K562 (cell line): ENCODE results near the gene DGUOK. TPM values are rescaled to one million over a fixed set of nuclear protein-coding genes. Genes with fewer than 3 reads are reported as not detected.

ENCODE experiments used
- ARID2 ChIP-seq: fragments of 450-650 bp; IDR thresholded peaks from 2 replicates; pipeline ENCODE4 v1.6.1; 2017; ENCODE audit warnings: antibody characterized with exemption, mild to moderate bottlenecking
- ATF4 ChIP-seq: fragments of 450-650 bp; formaldehyde crosslinking; IDR thresholded peaks from 2 replicates; pipeline ENCODE4 v1.4.0; 2022; ENCODE audit warnings: mild to moderate bottlenecking, moderate library complexity
- BDP1 ChIP-seq: IDR thresholded peaks from 3 replicates; pipeline ENCODE4 v1.6.1; 2011; ENCODE audit not compliant: insufficient read length, insufficient read depth
- BRD9 ChIP-seq: fragments of 450-650 bp; IDR thresholded peaks from 2 replicates; pipeline ENCODE4 v1.6.1; 2018; ENCODE audit warnings: low read depth; ENCODE audit not compliant: partially characterized antibody
- CSDE1 ChIP-seq, 2 experiments: fragments of 450-650 bp; IDR thresholded peaks; 2 replicates each; pipeline ENCODE4 v1.6.1; 2016; ENCODE audit warnings: mild to moderate bottlenecking in 1 of 2
- ETS1 ChIP-seq: conservative IDR thresholded peaks from 2 replicates; pipeline ENCODE4 v1.6.1; 2011; ENCODE audit warnings: low read depth, mild to moderate bottlenecking, low read length; ENCODE audit not compliant: control insufficient read depth
- FOXP4 ChIP-seq: sonication (generic); formaldehyde crosslinking; IDR thresholded peaks from 2 replicates; pipeline ENCODE4 v1.8.0; 2022; ENCODE audit warnings: mild to moderate bottlenecking, missing genetic modification reagents, borderline replicate concordance
- MAFK ChIP-seq: IDR thresholded peaks from 2 replicates; pipeline ENCODE4 v1.6.1; 2011; ENCODE audit warnings: low read length, improper control_type of control experiment
- NCOA4 ChIP-seq: fragments of 450-650 bp; IDR thresholded peaks from 2 replicates; pipeline ENCODE4 v1.6.1; 2018; ENCODE audit warnings: mild to moderate bottlenecking; ENCODE audit not compliant: partially characterized antibody
- NFATC3 ChIP-seq: fragments of 450-650 bp; IDR thresholded peaks from 2 replicates; pipeline ENCODE4 v1.6.1; 2017; ENCODE audit warnings: mild to moderate bottlenecking
- NFE2 ChIP-seq: IDR thresholded peaks from 2 replicates; pipeline ENCODE4 v1.6.1; 2014; ENCODE audit warnings: antibody characterized with exemption, low read depth
- PCBP2 ChIP-seq: fragments of 200-400 bp; formaldehyde crosslinking; IDR thresholded peaks from 2 replicates; pipeline ENCODE4 v1.6.1; 2018; ENCODE audit warnings: low read length, low read depth, mild to moderate bottlenecking, moderate library complexity; ENCODE audit not compliant: poor library complexity, severe bottlenecking
- PTRF ChIP-seq: fragments of 450-650 bp; IDR thresholded peaks from 2 replicates; pipeline ENCODE4 v1.6.1; 2016; ENCODE audit warnings: mild to moderate bottlenecking, missing genetic modification characterization, missing compliant biosample characterization
- SRSF3 ChIP-seq: fragments of 200-400 bp; formaldehyde crosslinking; IDR thresholded peaks from 2 replicates; pipeline ENCODE4 v1.6.1; 2016; ENCODE audit warnings: mild to moderate bottlenecking, low read length, moderate library complexity; ENCODE audit not compliant: insufficient read depth
- STAT5B ChIP-seq: fragments of 250-450 bp; sonication (Bioruptor Pico); IDR thresholded peaks from 2 replicates; pipeline ENCODE4 v1.8.0; 2021; ENCODE audit warnings: mild to moderate bottlenecking, inconsistent platforms
- TCF3 ChIP-seq: sonication (generic); formaldehyde crosslinking; IDR thresholded peaks from 2 replicates; pipeline ENCODE4 v1.4.0; 2020; ENCODE audit warnings: mild to moderate bottlenecking, missing genetic modification reagents
- TEAD4 ChIP-seq, 2 experiments: sonication (generic) in 1 of 2; formaldehyde crosslinking in 1 of 2; IDR thresholded peaks; 2 replicates each; pipeline versions ENCODE4 v1.6.1 to v1.8.0; 2012 to 2022; ENCODE audit warnings: borderline replicate concordance in 1 of 2, inconsistent platforms in 1 of 2, low read length in 1 of 2, mild to moderate bottlenecking in 1 of 2, missing genetic modification reagents in 1 of 2
- ZKSCAN8 ChIP-seq: fragments of 200-800 bp; sonication (Bioruptor generic); IDR thresholded peaks from 2 replicates; pipeline ENCODE4 v1.6.1; 2016; ENCODE audit warnings: missing genetic modification characterization, missing compliant biosample characterization
- ZNF324 ChIP-seq: fragments of 250-450 bp; sonication (Bioruptor Pico); IDR thresholded peaks from 2 replicates; pipeline ENCODE4 v1.4.0; 2020; ENCODE audit warnings: mild to moderate bottlenecking
- polyA plus RNA-seq, 8 experiments: library from polyadenylated mRNA; depleted of rRNA in 4 of 8; stranded (reverse) in 5 of 8; unstranded in 3 of 8; fragments of >200 nt; fragmentation: Nextera tagmentation in 2 of 8; fragmentation: Illumina TruSeq in 1 of 8; extraction: Ambion mirVana in 2 of 8; extraction: Trizol in 1 of 8; gene quantifications; 2 replicates each; pipeline versions ENCODE4 v1.2.1 to v1.2.3, GENCODE V29; 2011 to 2014; ENCODE audit warnings: inconsistent platforms in 1 of 8, missing spikeins in 1 of 8
- total RNA-seq, 7 experiments: library from RNA; depleted of rRNA in 6 of 7; stranded (reverse); fragments of >200 nt in 6 of 7; fragmentation: Illumina TruSeq in 2 of 7; extraction: Trizol in 2 of 7; gene quantifications; 2 replicates each; pipeline versions ENCODE4 v1.2.1 to v1.2.3, GENCODE V29; 2011 to 2021; ENCODE audit warnings: low replicate concordance in 1 of 7
- TF ChIP-seq, protein P1 (sequence below): sonication (generic); formaldehyde crosslinking; IDR thresholded peaks from 2 replicates; pipeline ENCODE4 v1.8.1; 2023; ENCODE audit warnings: missing genetic modification reagents, mild to moderate bottlenecking, borderline replicate concordance

The DGUOK gene
- total and polyA plus RNA-seq, 9 of the 15 experiments (the other 6 are each of a cell fraction or from before 2014, with no cell fraction given): 67.0 to 288 (median 126) TPM

GRCh38 chr2:73970850-73971471, 44.3 kb downstream of the DGUOK start (continued):
- TF ChIP-seq FOXP4: no peak
- TF ChIP-seq NCOA4: no peak
- no peak for TF ChIP-seq NFE2
- no peak for TF ChIP-seq MAFK
- TF ChIP-seq PCBP2: no peak
- TF ChIP-seq ATF4 (CRISPR knock-in tag): no peak
- no peak for TF ChIP-seq ZKSCAN8 (CRISPR knock-in tag)
- no peak for TF ChIP-seq ZNF324
- no peak for TF ChIP-seq PTRF (tag)
- TF ChIP-seq, protein P1, sequence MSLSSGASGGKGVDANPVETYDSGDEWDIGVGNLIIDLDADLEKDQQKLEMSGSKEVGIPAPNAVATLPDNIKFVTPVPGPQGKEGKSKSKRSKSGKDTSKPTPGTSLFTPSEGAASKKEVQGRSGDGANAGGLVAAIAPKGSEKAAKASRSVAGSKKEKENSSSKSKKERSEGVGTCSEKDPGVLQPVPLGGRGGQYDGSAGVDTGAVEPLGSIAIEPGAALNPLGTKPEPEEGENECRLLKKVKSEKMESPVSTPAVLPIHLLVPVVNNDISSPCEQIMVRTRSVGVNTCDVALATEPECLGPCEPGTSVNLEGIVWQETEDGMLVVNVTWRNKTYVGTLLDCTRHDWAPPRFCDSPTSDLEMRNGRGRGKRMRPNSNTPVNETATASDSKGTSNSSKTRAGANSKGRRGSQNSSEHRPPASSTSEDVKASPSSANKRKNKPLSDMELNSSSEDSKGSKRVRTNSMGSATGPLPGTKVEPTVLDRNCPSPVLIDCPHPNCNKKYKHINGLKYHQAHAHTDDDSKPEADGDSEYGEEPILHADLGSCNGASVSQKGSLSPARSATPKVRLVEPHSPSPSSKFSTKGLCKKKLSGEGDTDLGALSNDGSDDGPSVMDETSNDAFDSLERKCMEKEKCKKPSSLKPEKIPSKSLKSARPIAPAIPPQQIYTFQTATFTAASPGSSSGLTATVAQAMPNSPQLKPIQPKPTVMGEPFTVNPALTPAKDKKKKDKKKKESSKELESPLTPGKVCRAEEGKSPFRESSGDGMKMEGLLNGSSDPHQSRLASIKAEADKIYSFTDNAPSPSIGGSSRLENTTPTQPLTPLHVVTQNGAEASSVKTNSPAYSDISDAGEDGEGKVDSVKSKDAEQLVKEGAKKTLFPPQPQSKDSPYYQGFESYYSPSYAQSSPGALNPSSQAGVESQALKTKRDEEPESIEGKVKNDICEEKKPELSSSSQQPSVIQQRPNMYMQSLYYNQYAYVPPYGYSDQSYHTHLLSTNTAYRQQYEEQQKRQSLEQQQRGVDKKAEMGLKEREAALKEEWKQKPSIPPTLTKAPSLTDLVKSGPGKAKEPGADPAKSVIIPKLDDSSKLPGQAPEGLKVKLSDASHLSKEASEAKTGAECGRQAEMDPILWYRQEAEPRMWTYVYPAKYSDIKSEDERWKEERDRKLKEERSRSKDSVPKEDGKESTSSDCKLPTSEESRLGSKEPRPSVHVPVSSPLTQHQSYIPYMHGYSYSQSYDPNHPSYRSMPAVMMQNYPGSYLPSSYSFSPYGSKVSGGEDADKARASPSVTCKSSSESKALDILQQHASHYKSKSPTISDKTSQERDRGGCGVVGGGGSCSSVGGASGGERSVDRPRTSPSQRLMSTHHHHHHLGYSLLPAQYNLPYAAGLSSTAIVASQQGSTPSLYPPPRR (CRISPR knock-in tag): no peak
- no peak for TF ChIP-seq NFATC3
- no peak for TF ChIP-seq ARID2
- no peak for TF ChIP-seq SRSF3
- TF ChIP-seq ETS1: 0 out of 2 replicates have a peak, but pooled peaks have one; percentile 43
- peak; percentile 89 for TF ChIP-seq TCF3
- peak; percentile 88 for TF ChIP-seq TEAD4 (IDR thresholded peaks at IDR 0.05; ENCODE audit: low read length)
- TF ChIP-seq TEAD4 (CRISPR knock-in tag; IDR thresholded peaks at IDR 0.05; ENCODE audit: borderline replicate concordance): no peak
- TF ChIP-seq BRD9: peak; percentile 67
- TF ChIP-seq STAT5B: no peak
- no peak for TF ChIP-seq CSDE1 (IDR thresholded peaks at IDR 0.05)
- no peak for TF ChIP-seq BDP1
